ENCODE data around the gene DST.
"Not testable (repeated sequence)": the region's sequence is repeated elsewhere in the genome, so short reads cannot be mapped to it uniquely, and the experiment has no call there.

Gene DST

GRCh38 chr6:56572788-56573471 lies 69.8 kb downstream of the DST start:
- no peak for DNase-seq (ENCODE audit: low read depth in 2 of 2)

- no peak for DNase-seq (ENCODE audit: low read depth in 2 of 2)
Measured at GRCh38 chr6:56571605-56572004, 71.1 kb downstream of the DST start.

- DNase-seq (ENCODE audit: low read depth in 2 of 2), result no peak
Measured at GRCh38 chr6:56570413-56571359, 72.0 kb downstream of the DST start.

GRCh38 chr6:56567501-56567900 lies 75.2 kb downstream of the DST start:
- DNase-seq (ENCODE audit: low read depth in 2 of 2), result no peak

GRCh38 chr6:56562730-56563129 lies 80.0 kb downstream of the DST start:
- not testable (repeated sequence) for DNase-seq (ENCODE audit: low read depth in 2 of 2)

- no peak for DNase-seq (ENCODE audit: low read depth in 2 of 2)
Measured at GRCh38 chr6:56556751-56557540, 85.7 kb downstream of the DST start.

- no peak for DNase-seq (ENCODE audit: low read depth in 2 of 2)
Measured at GRCh38 chr6:56555438-56555872, 87.2 kb downstream of the DST start.

- no peak for DNase-seq (ENCODE audit: low read depth in 2 of 2)
Measured at GRCh38 chr6:56552187-56553130, 90.2 kb downstream of the DST start.

- no peak for DNase-seq (ENCODE audit: low read depth in 2 of 2)
Measured at GRCh38 chr6:56551409-56552120, 91.1 kb downstream of the DST start.

GRCh38 chr6:56550301-56550700 lies 92.4 kb downstream of the DST start:
- no peak for DNase-seq (ENCODE audit: low read depth in 2 of 2)

GRCh38 chr6:56549014-56549413 lies 93.7 kb downstream of the DST start:
- DNase-seq (ENCODE audit: low read depth in 2 of 2), result no peak

- DNase-seq (ENCODE audit: low read depth in 2 of 2), result no peak
Measured at GRCh38 chr6:56547687-56548086, 95.0 kb downstream of the DST start.

GRCh38 chr6:56542364-56543331 lies 100.0 kb downstream of the DST start:
- DNase-seq (ENCODE audit: low read depth in 2 of 2), result peak; percentile 2 to 19

- no peak for DNase-seq (ENCODE audit: low read depth in 2 of 2)
Measured at GRCh38 chr6:56541741-56542360, 100.8 kb downstream of the DST start.

- DNase-seq (ENCODE audit: low read depth in 2 of 2), result no peak
Measured at GRCh38 chr6:56541030-56541600, 101.6 kb downstream of the DST start.

- DNase-seq (ENCODE audit: low read depth in 2 of 2), result no peak
Measured at GRCh38 chr6:56540232-56541029, 102.3 kb downstream of the DST start.

- no peak for DNase-seq (ENCODE audit: low read depth in 2 of 2)
Measured at GRCh38 chr6:56539527-56540105, 103.1 kb downstream of the DST start.

All from stimulated activated CD8-positive, alpha-beta memory T cell treated with anti-CD3 and anti-CD28 coated beads, Interleukin-7, amount 100 ng/mL, for 1 hour (primary cell).